DMS 273 treated with DMSO at 0.1 percent for 48 hours (cell line): ENCODE data around the gene INPPL1.
"Not testable (repeated sequence)": the region's sequence is repeated elsewhere in the genome, so short reads cannot be mapped to it uniquely, and the experiment has no call there.

ENCODE experiments used
- DNase-seq: peaks from one replicate; lab custom pipeline; 2025; lab: John Stamatoyannopoulos, UW

Gene INPPL1

GRCh38 chr11:72224564-72225410, at the start of gene INPPL1:
Gene INPPL1, plus strand, starts transcription at chr11:72224767. Its CDS starts 218 bp downstream, at chr11:72224985.
- no peak for DNase-seq

GRCh38 chr11:72177656-72178055, 46.9 kb upstream of the INPPL1 start:
- DNase-seq, result no peak

- no peak for DNase-seq
Measured at GRCh38 chr11:72179049-72179803, 45.3 kb upstream of the INPPL1 start.

GRCh38 chr11:72179804-72180396, 44.7 kb upstream of the INPPL1 start:
- DNase-seq, result no peak

GRCh38 chr11:72180892-72181552, 43.5 kb upstream of the INPPL1 start:
- not testable (repeated sequence) for DNase-seq

- not testable (repeated sequence) for DNase-seq
Measured at GRCh38 chr11:72181553-72181958, 43.0 kb upstream of the INPPL1 start.

- no peak for DNase-seq
Measured at GRCh38 chr11:72188267-72188666, 36.3 kb upstream of the INPPL1 start.

- no peak for DNase-seq
Measured at GRCh38 chr11:72189455-72190250, 34.9 kb upstream of the INPPL1 start.

GRCh38 chr11:72190631-72191071, 33.9 kb upstream of the INPPL1 start:
- no peak for DNase-seq

GRCh38 chr11:72191961-72192381, 32.6 kb upstream of the INPPL1 start, which contains the start of gene FOLR1:
Gene FOLR1, plus strand, starts transcription at chr11:72192140. Its CDS starts 34 bp downstream, at chr11:72192174.
- no peak for DNase-seq

GRCh38 chr11:72195518-72196270, 28.9 kb upstream of the INPPL1 start:
- DNase-seq, result no peak

- DNase-seq, result not testable (repeated sequence)
Measured at GRCh38 chr11:72201445-72201844, 23.1 kb upstream of the INPPL1 start.

GRCh38 chr11:72202571-72202970, 22.0 kb upstream of the INPPL1 start:
- DNase-seq, result no peak

GRCh38 chr11:72203163-72203562, 21.4 kb upstream of the INPPL1 start:
- no peak for DNase-seq

- no peak for DNase-seq
Measured at GRCh38 chr11:72204886-72205285, 19.7 kb upstream of the INPPL1 start.

- DNase-seq, result not testable (repeated sequence)
Measured at GRCh38 chr11:72206794-72207193, 17.8 kb upstream of the INPPL1 start.

GRCh38 chr11:72208281-72208680, 16.3 kb upstream of the INPPL1 start:
- no peak for DNase-seq

- DNase-seq, result no peak
Measured at GRCh38 chr11:72209101-72209500, 15.5 kb upstream of the INPPL1 start.

GRCh38 chr11:72216638-72217037, 7.9 kb upstream of the INPPL1 start, which contains the start of gene FOLR2:
Gene FOLR2, plus strand, starts transcription at chr11:72216794. Its CDS starts 1,791 bp downstream, at chr11:72218585.
- no peak for DNase-seq

- no peak for DNase-seq
Measured at GRCh38 chr11:72217841-72218240, 6.7 kb upstream of the INPPL1 start.
